Neuronal stem cell (in vitro differentiated cells): ENCODE results near the gene SSMEM1.

ENCODE experiments used
- DNase-seq: peaks from one replicate; pipeline ENCODE4 v3.0.0-alpha.2; 2013; ENCODE audit warnings: low spot score
- H2AFZ ChIP-seq: one replicate; pipeline ENCODE4 v1.6.1; 2013; ENCODE audit warnings: mild to moderate bottlenecking, low read length, inconsistent platforms
- H2AK5ac ChIP-seq: 2 replicates; pipeline ENCODE4 v1.6.1; 2013; ENCODE audit warnings: low read depth, mild to moderate bottlenecking, inconsistent platforms, low read length, moderate library complexity, mixed read lengths
- H2BK120ac ChIP-seq: 2 replicates; pipeline ENCODE4 v1.6.1; 2013; ENCODE audit warnings: low read depth, mild to moderate bottlenecking, inconsistent platforms, low read length, moderate library complexity, mixed read lengths
- H2BK12ac ChIP-seq: one replicate; pipeline ENCODE4 v1.6.1; 2013; ENCODE audit warnings: low read length, inconsistent platforms
- H2BK15ac ChIP-seq: 2 replicates; pipeline ENCODE4 v1.6.1; 2013; ENCODE audit warnings: mild to moderate bottlenecking, low read length, inconsistent platforms, mixed read lengths
- H2BK5ac ChIP-seq: one replicate; pipeline ENCODE4 v1.6.1; 2013; ENCODE audit warnings: inconsistent platforms, mild to moderate bottlenecking, low read length, moderate library complexity
- H3K14ac ChIP-seq: one replicate; pipeline ENCODE4 v1.6.1; 2013; ENCODE audit warnings: low read length, inconsistent platforms
- H3K18ac ChIP-seq: 2 replicates; pipeline ENCODE4 v1.6.1; 2013; ENCODE audit warnings: low read length, inconsistent platforms
- H3K23ac ChIP-seq: 2 replicates; pipeline ENCODE4 v1.6.1; 2013; ENCODE audit warnings: low read depth, mild to moderate bottlenecking, mixed read lengths, low read length, inconsistent platforms; ENCODE audit not compliant: poor library complexity
- H3K27ac ChIP-seq: replicated peaks from 3 replicates; pipeline ENCODE4 v1.5.1; 2013; ENCODE audit warnings: low read length, inconsistent platforms
- H3K27me3 ChIP-seq, 3 experiments: 2 replicates each; pipeline ENCODE4 v1.6.1; 2013; ENCODE audit warnings: low read length in 3 of 3, mild to moderate bottlenecking in 2 of 3, inconsistent platforms in 1 of 3, low read depth in 1 of 3, mixed read lengths in 1 of 3, moderate library complexity in 1 of 3; ENCODE audit not compliant: control insufficient read depth in 3 of 3, insufficient read depth in 3 of 3
- H3K36me3 ChIP-seq, 2 donors: replicated peaks in 1 of 2; 2 replicates each; pipeline ENCODE4 v1.6.1; 2013; ENCODE audit warnings: low read length in 2 of 2; ENCODE audit not compliant: control insufficient read depth in 2 of 2, insufficient read depth in 2 of 2
- H3K4ac ChIP-seq: 2 replicates; pipeline ENCODE4 v1.6.1; 2013; ENCODE audit warnings: inconsistent platforms, mild to moderate bottlenecking, low read length, moderate library complexity
- H3K4me1 ChIP-seq, 2 donors: 1 replicate in 1 of 2; 2 replicates in 1 of 2; pipeline ENCODE4 v1.6.1; 2013; ENCODE audit warnings: low read length in 2 of 2, low read depth in 1 of 2; ENCODE audit not compliant: control insufficient read depth in 2 of 2, insufficient read depth in 1 of 2
- H3K4me2 ChIP-seq: one replicate; pipeline ENCODE4 v1.6.1; 2013; ENCODE audit warnings: mild to moderate bottlenecking, low read length, inconsistent platforms; ENCODE audit not compliant: insufficient read depth, poor library complexity, severe bottlenecking
- H3K4me3 ChIP-seq, 2 donors: 2 replicates each; pipeline ENCODE4 v1.5.1; 2013; ENCODE audit warnings: low read length in 2 of 2, mild to moderate bottlenecking in 2 of 2, inconsistent platforms in 1 of 2, moderate library complexity in 1 of 2
- H3K79me1 ChIP-seq: one replicate; pipeline ENCODE4 v1.6.1; 2013; ENCODE audit warnings: low read depth, mild to moderate bottlenecking, inconsistent platforms, low read length, moderate library complexity
- H3K9ac ChIP-seq: one replicate; pipeline ENCODE4 v1.6.1; 2013; ENCODE audit warnings: mild to moderate bottlenecking, low read depth, low read length, inconsistent platforms; ENCODE audit not compliant: poor library complexity
- H3K9me3 ChIP-seq, 2 donors: replicated peaks in 1 of 2; 2 replicates each; pipeline versions ENCODE3 to v1.6.1; 2013; ENCODE audit warnings: low read length in 2 of 2, mild to moderate bottlenecking in 2 of 2, inconsistent platforms in 1 of 2, low read depth in 1 of 2, mixed read lengths in 1 of 2, moderate library complexity in 1 of 2; ENCODE audit not compliant: control insufficient read depth in 2 of 2, insufficient read depth in 1 of 2
- H4K8ac ChIP-seq: one replicate; pipeline ENCODE4 v1.6.1; 2013; ENCODE audit warnings: low read depth, mild to moderate bottlenecking, inconsistent platforms, low read length, moderate library complexity
- H4K91ac ChIP-seq: one replicate; pipeline ENCODE4 v1.6.1; 2013; ENCODE audit warnings: low read length, low read depth, mild to moderate bottlenecking, inconsistent platforms; ENCODE audit not compliant: poor library complexity
- WGBS, 2 donors: extraction: QIAGEN DNeasy Blood & Tissue Kit; methylation state at CpG; one replicate each; pipeline ENCODE4 v1.1.7; 2013; ENCODE audit warnings: missing lambda C conversion rate in 2 of 2, mixed read lengths in 1 of 2; ENCODE audit not compliant: insufficient read length in 2 of 2, insufficient replicate concordance in 1 of 2; ENCODE audit errors: extremely low coverage in 2 of 2; 5-methylcytosine and 5-hydroxymethylcytosine counted together

SSMEM1 gene

DNA sequence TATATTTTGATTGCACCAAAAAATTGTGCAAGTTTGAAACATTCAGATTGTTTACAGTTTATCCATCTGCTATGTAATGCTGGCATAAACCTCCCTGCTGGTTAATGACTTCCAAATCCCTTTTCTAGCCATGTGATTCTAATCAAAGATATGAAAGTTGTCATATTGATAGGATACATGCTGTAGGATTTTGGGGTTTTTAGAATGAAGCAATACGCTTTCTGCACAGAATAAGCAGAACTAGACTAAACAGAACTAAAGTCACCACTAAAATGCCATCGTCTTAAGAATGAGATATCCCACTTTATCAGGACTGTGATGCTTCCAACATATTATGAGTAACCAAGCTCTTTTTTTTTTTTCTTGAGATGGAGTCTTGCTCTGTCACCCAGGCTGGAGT, 856 bp downstream of the SSMEM1 start:
- H3K36me3 ChIP-seq = peaks cover 0 to 6% of the 10 kb centered on the region in 2 donors
- no peaks in the 10 kb centered on the region for H3K79me1 ChIP-seq
- H4K8ac ChIP-seq = no peak overlapping the region
- no peak for DNase-seq
- no peak overlapping the region for H2BK120ac ChIP-seq
- no peak overlapping the region for H3K27ac ChIP-seq
- H3K9me3 ChIP-seq = no peaks in the 10 kb centered on the region
- no peak overlapping the region for H2BK12ac ChIP-seq
- H3K18ac ChIP-seq = no peak overlapping the region
- no peak overlapping the region for H3K4me3 ChIP-seq
- H3K14ac ChIP-seq = no peak overlapping the region
- H3K4me2 ChIP-seq = no peak overlapping the region
- no peak overlapping the region for H3K9ac ChIP-seq
- H2AK5ac ChIP-seq = no peak overlapping the region
- no peak overlapping the region for H2BK15ac ChIP-seq
- H4K91ac ChIP-seq = no peak overlapping the region
- H3K4me1 ChIP-seq = peaks cover 3% of the 10 kb centered on the region in 2 donors
- H2BK5ac ChIP-seq = no peak overlapping the region
- WGBS, 2 donors = no CpG with 5 or more reads among the region's 2 CpGs
- no peak overlapping the region for H3K23ac ChIP-seq
- H3K4ac ChIP-seq = no peak overlapping the region
- H3K27me3 ChIP-seq = no peaks in the 10 kb centered on the region
- no peak overlapping the region for H2AFZ ChIP-seq

- Histone ChIP-seq H3K4me3 (no peak overlapping the region), H2AK5ac (no peak overlapping the region), H3K79me1 (no peaks in the 10 kb centered on the region), H3K14ac (no peak overlapping the region), H3K18ac (no peak overlapping the region), H2BK12ac (no peak overlapping the region), H3K27ac (no peak overlapping the region), H2BK15ac (no peak overlapping the region), H4K91ac (no peak overlapping the region), H2BK5ac (no peak overlapping the region), H3K4me2 (no peak overlapping the region), H4K8ac (no peak overlapping the region), H3K9ac (no peak overlapping the region), H3K4me1 (no peaks in the 10 kb centered on the region), H3K27me3 (no peaks in the 10 kb centered on the region), H3K4ac (no peak overlapping the region), H3K23ac (no peak overlapping the region), H3K36me3 (no peaks in the 10 kb centered on the region), H2BK120ac (no peak overlapping the region), H3K9me3 (no peaks in the 10 kb centered on the region), H2AFZ (peak overlapping the region; percentile 60)
- no CpG with 5 or more reads among the region's 5 CpGs for WGBS, 2 donors
- DNase-seq = no peak
Measured at GRCh38 chr7:130210181-130210935, 2.7 kb downstream of the SSMEM1 start.

DNA sequence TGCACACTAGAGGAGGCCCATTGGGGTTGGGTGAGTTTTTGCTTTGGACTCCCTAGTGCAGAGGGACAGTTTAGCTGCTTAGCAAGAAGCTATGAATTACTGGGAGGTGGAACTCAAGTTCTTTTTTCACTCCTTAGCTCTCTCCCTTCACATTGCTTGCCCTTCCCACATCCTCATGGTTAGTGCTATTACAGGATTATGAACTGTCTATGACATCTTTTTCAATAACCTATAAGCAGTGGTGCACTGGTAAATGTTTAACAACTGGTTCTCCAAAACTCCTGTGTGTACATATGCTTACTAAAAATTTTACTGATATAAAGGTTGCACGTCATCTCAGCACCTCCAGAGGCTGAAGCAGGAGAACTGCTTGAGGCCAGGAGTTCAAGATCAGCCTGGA, 6.2 kb downstream of the SSMEM1 start:
- Histone ChIP-seq H3K27ac (no peak overlapping the region), H3K23ac (no peak overlapping the region), H3K9me3 (no peaks in the 10 kb centered on the region), H3K27me3 (no peaks in the 10 kb centered on the region), H2AFZ (no peak overlapping the region), H4K8ac (no peak overlapping the region), H3K9ac (no peak overlapping the region), H3K4me1 (no peaks in the 10 kb centered on the region), H2BK120ac (no peak overlapping the region), H3K14ac (no peak overlapping the region), H3K4me2 (no peak overlapping the region), H3K18ac (no peak overlapping the region), H2BK12ac (no peak overlapping the region), H2BK5ac (no peak overlapping the region), H4K91ac (no peak overlapping the region), H3K4ac (no peak overlapping the region), H3K79me1 (no peaks in the 10 kb centered on the region), H3K36me3 (no peaks in the 10 kb centered on the region), H2BK15ac (no peak overlapping the region), H3K4me3 (no peak overlapping the region), H2AK5ac (no peak overlapping the region)
- WGBS, 2 donors = no CpG with 5 or more reads among the region's 1 CpG
- no peak for DNase-seq

- DNase-seq = no peak
- Histone ChIP-seq H3K18ac (no peak overlapping the region), H3K4me1 (no peaks in the 10 kb centered on the region), H2BK12ac (no peak overlapping the region), H3K4me3 (no peak overlapping the region), H3K9ac (no peak overlapping the region), H2AK5ac (no peak overlapping the region), H3K23ac (no peak overlapping the region), H3K27me3 (no peaks in the 10 kb centered on the region), H3K4me2 (no peak overlapping the region), H2BK5ac (no peak overlapping the region), H2BK120ac (no peak overlapping the region), H3K36me3 (no peaks in the 10 kb centered on the region), H4K91ac (no peak overlapping the region), H3K4ac (no peak overlapping the region), H4K8ac (no peak overlapping the region), H2BK15ac (no peak overlapping the region), H2AFZ (peak overlapping the region; percentile 41), H3K79me1 (no peaks in the 10 kb centered on the region), H3K9me3 (no peaks in the 10 kb centered on the region), H3K27ac (no peak overlapping the region), H3K14ac (no peak overlapping the region)
- WGBS, 2 donors = no CpG with 5 or more reads among the region's 9 CpGs
Measured at GRCh38 chr7:130216025-130216424, 8.4 kb downstream of the SSMEM1 start.
